Measurements from ENCODE around the gene CNTNAP2. TPM values are rescaled to one million over a fixed set of nuclear protein-coding genes. Genes with fewer than 3 reads are reported as not detected.

CNTNAP2 gene
- total and polyA plus RNA-seq, 2 of the 4 experiments (the other 2 are of a cell fraction): not detected

GRCh38 chr7:147015999-147016398 is 899.4 kb downstream of the CNTNAP2 start:
- Histone ChIP-seq H4K91ac (ENCODE audit: insufficient read depth, low read depth, low read length) (no peak overlapping the region), H3K4ac (ENCODE audit: low read depth, low read length) (no peak overlapping the region), H2BK20ac (ENCODE audit: low read depth, low read length) (no peak overlapping the region), H3K18ac (ENCODE audit: low read depth, low read length) (no peak overlapping the region), H3K14ac (replicated peaks; ENCODE audit: low read depth, low read length) (no peak overlapping the region), H3K23ac (ENCODE audit: low read depth, low read length) (no peak overlapping the region), H3K9ac (ENCODE audit: low read depth, low read length) (no peak overlapping the region), H2AK5ac (ENCODE audit: low read depth, low read length) (no peak overlapping the region), H3K27ac (ENCODE audit: insufficient read depth, low read length) (no peak overlapping the region), H3K4me2 (ENCODE audit: low read depth, low read length) (no peak overlapping the region), H4K8ac (ENCODE audit: low read depth in 2 of 2, low read length in 2 of 2) (no peak overlapping the region), H4K5ac (ENCODE audit: low read depth, low read length) (no peak overlapping the region), H3K9me3 (ENCODE audit: control insufficient read depth, insufficient read depth, low read length) (peaks cover 5% of the 10 kb centered on the region; the same call in 1 of the 2 replicates), H3K4me3 (ENCODE audit: insufficient read depth, low read depth, low read length) (no peak overlapping the region), H3K36me3 (ENCODE audit: control insufficient read depth, insufficient read depth, low read length) (no peaks in the 10 kb centered on the region), H2BK120ac (ENCODE audit: low read depth, low read length) (no peak overlapping the region), H3K56ac (ENCODE audit: extremely low read depth, insufficient read depth, low read length) (no peak overlapping the region), H3K9me1 (ENCODE audit: insufficient read depth, low read length) (no peaks in the 10 kb centered on the region), H3K27me3 (ENCODE audit: control insufficient read depth, insufficient read depth, low read length) (no peaks in the 10 kb centered on the region), H2BK15ac (ENCODE audit: low read depth, low read length) (no peak overlapping the region), H2AFZ (replicated peaks; ENCODE audit: low read length, poor library complexity) (no peak overlapping the region), H3K4me1 (ENCODE audit: control insufficient read depth, insufficient read depth, low read length) (no peaks in the 10 kb centered on the region), H2BK5ac (ENCODE audit: low read depth, low read length, poor library complexity, severe bottlenecking) (no peak overlapping the region), H3K79me1 (ENCODE audit: low read depth in 1 of 2, low read length in 2 of 2) (no peaks in the 10 kb centered on the region), H2AK9ac (replicated peaks; ENCODE audit: low read depth, low read length, poor library complexity) (no peak overlapping the region), H4K20me1 (ENCODE audit: insufficient read depth, low read length) (no peaks in the 10 kb centered on the region)
- no peak for DNase-seq
- dilution Hi-C loops (cut with HindIII; ENCODE audit: low sequenced_read_pairs, unreplicated experiment): no loop called here
- WGBS, 2 experiments (ENCODE audit: extremely low coverage in 2 of 2, insufficient read length in 1 of 2): 90% methylated on average over 2 of the region's 5 CpGs; no CpG with 5 or more reads in 1 of the 2 experiments
- POLR2A ChIA-PET (ENCODE audit: unreplicated experiment): no interaction called here
- CTCF ChIA-PET: no interaction called here
- BruUV-seq (replicated peaks): no TSS peak
- intact Hi-C loops (cut with micrococcal nuclease): no loop called here
- in situ Hi-C loops (cut with MboI; ENCODE audit: low sequenced_read_pairs): no loop called here
- no peak for ATAC-seq (ENCODE audit: low read depth)
- TF ChIP-seq BHLHE40 (IDR thresholded peaks at IDR 0.05; ENCODE audit: low read depth, low read length) (no peak), RFX5 (IDR thresholded peaks at IDR 0.05; ENCODE audit: low read depth, low read length) (no peak), POLR2A (IDR thresholded peaks at IDR 0.05; ENCODE audit: low read depth, low read length) (no peak), FOS (IDR thresholded peaks at IDR 0.05; ENCODE audit: low read depth, low read length) (no peak)
